Lower leg skin (tissue), 4 donors: Measurements from ENCODE around the gene SORCS2. TPM values are rescaled to one million over a fixed set of nuclear protein-coding genes. Genes with fewer than 3 reads are reported as not detected.
A peak's percentile ranks its signal among the peaks of the same experiment; 100 is the strongest.

Experiments used
- DNase-seq, 2 donors: peaks; one replicate each; pipeline ENCODE4 v3.0.0-alpha.2; 2019; ENCODE audit warnings: low spot score in 2 of 2
- H3K4me3 ChIP-seq: fragments of 200-600 bp; sonication (generic); 2 replicates; pipeline ENCODE4 v1.5.1; 2017; ENCODE audit warnings: mild to moderate bottlenecking, low read depth; ENCODE audit not compliant: poor library complexity, severe bottlenecking
- CTCF ChIP-seq, 3 donors: fragments of 450-650 bp; IDR thresholded peaks; one replicate each; pipeline ENCODE4 v1.5.1; 2016; ENCODE audit warnings: antibody characterized with exemption in 3 of 3, mild to moderate bottlenecking in 3 of 3, moderate library complexity in 2 of 3
- POLR2A ChIP-seq, 2 donors: fragments of 450-650 bp; IDR thresholded peaks; one replicate each; pipeline ENCODE4 v1.6.1; 2016 to 2017; ENCODE audit warnings: antibody characterized with exemption in 2 of 2, mild to moderate bottlenecking in 1 of 2, moderate library complexity in 1 of 2
- WGBS, 2 donors: methylation state at CpG; one replicate each; pipeline ENCODE4 v1.1.5; 2018; 5-methylcytosine and 5-hydroxymethylcytosine counted together
- intact Hi-C: fragments of 100-400 bp; cut with DNase I; formaldehyde crosslinking; loops from one replicate; pipeline ENCODE4 v1.15.0; 2023; ENCODE audit warnings: low total_unique reads
- total RNA-seq, 4 donors: library from RNA; depleted of rRNA; stranded (reverse); fragments of >200 nt; gene quantifications; one replicate each; pipeline ENCODE4 v1.1.0, GENCODE V29; 2016

Gene SORCS2
- total RNA-seq, 4 donors from 2014 or later: 1.1 to 6.4 (median 1.5) TPM

GRCh38 chr4:7196736-7197135, 4.4 kb downstream of the SORCS2 start:
- WGBS, 2 donors: 49 to 56% methylated on average over 5 of the region's 5 CpGs
- DNase-seq: peak in 1 of 2 donors; percentile 29
- intact Hi-C loops: loop anchor here (5.0 to 10.0 kb wide), 2 partner anchors 91 to 608 kb away; no protein-coding TSS in a partner anchor
- TF ChIP-seq POLR2A (IDR thresholded peaks at IDR 0.05) (no peak), CTCF (IDR thresholded peaks at IDR 0.05) (no peak)
- no peak overlapping the region for H3K4me3 ChIP-seq

GRCh38 chr4:7197910-7198309, 5.6 kb downstream of the SORCS2 start:
- H3K4me3 ChIP-seq: no peak overlapping the region
- TF ChIP-seq POLR2A (IDR thresholded peaks at IDR 0.05): no peak
- TF ChIP-seq CTCF (IDR thresholded peaks at IDR 0.05): no peak
- intact Hi-C loops: loop anchor here (5.0 to 10.0 kb wide), 2 partner anchors 89 to 607 kb away; no protein-coding TSS in a partner anchor
- peak in 1 of 2 donors; percentile 57 for DNase-seq
- 88 to 93% methylated on average over 5 of the region's 5 CpGs for WGBS, 2 donors

GRCh38 chr4:7198440-7199128, 6.2 kb downstream of the SORCS2 start:
- 81 to 83% methylated on average over 18 to 20 of the region's 20 CpGs for WGBS, 2 donors
- TF ChIP-seq POLR2A (IDR thresholded peaks at IDR 0.05): no peak
- TF ChIP-seq CTCF (IDR thresholded peaks at IDR 0.05): no peak
- intact Hi-C loops: loop anchor here (5.0 to 10.0 kb wide), 2 partner anchors 89 to 606 kb away; no protein-coding TSS in a partner anchor
- DNase-seq: peak in 1 of 2 donors; percentile 67
- H3K4me3 ChIP-seq: peak overlapping the region; percentile 7

- DNase-seq: peak in 1 of 2 donors; percentile 82
- TF ChIP-seq CTCF (IDR thresholded peaks at IDR 0.05) (no peak), POLR2A (IDR thresholded peaks at IDR 0.05) (no peak)
- intact Hi-C loops: loop anchor here (5.0 to 10.0 kb wide), 2 partner anchors 88 to 606 kb away; no protein-coding TSS in a partner anchor
- H3K4me3 ChIP-seq: peak overlapping the region; percentile 7
- WGBS, 2 donors: 81 to 92% methylated on average over 15 of the region's 15 CpGs
These were observed 6.9 kb downstream of the SORCS2 start for GRCh38 chr4:7199129-7199725.

- DNase-seq: peak in 1 of 2 donors; percentile 71
- WGBS, 2 donors: 88 to 91% methylated on average over 11 to 16 of the region's 16 CpGs
- no peak overlapping the region for H3K4me3 ChIP-seq
- intact Hi-C loops: loop anchor here (5.0 to 10.0 kb wide), 2 partner anchors 87 to 605 kb away; no protein-coding TSS in a partner anchor
- TF ChIP-seq POLR2A (IDR thresholded peaks at IDR 0.05) (no peak), CTCF (IDR thresholded peaks at IDR 0.05) (no peak)
These were observed 7.6 kb downstream of the SORCS2 start for GRCh38 chr4:7199771-7200441.
